ENCODE measurements around the gene KAT2B.

The KAT2B gene

GRCh38 chr3:20101041-20101440 is 60.8 kb downstream of the KAT2B start:
- DNase-seq = no peak

- DNase-seq = no peak
These were observed 63.5 kb downstream of the KAT2B start for GRCh38 chr3:20103731-20104130.

- DNase-seq = no peak
These were observed 64.0 kb downstream of the KAT2B start for GRCh38 chr3:20104167-20104661.

GRCh38 chr3:20105513-20106280 is 65.5 kb downstream of the KAT2B start:
- no peak for DNase-seq

- no peak for DNase-seq
These were observed 67.5 kb downstream of the KAT2B start for GRCh38 chr3:20107722-20108121.

GRCh38 chr3:20108869-20109268 is 68.6 kb downstream of the KAT2B start:
- no peak for DNase-seq

GRCh38 chr3:20110826-20111225 is 70.6 kb downstream of the KAT2B start:
- DNase-seq = no peak

- no peak for DNase-seq
These were observed 71.6 kb downstream of the KAT2B start for GRCh38 chr3:20111836-20112235.

GRCh38 chr3:20121088-20121487 is 80.8 kb downstream of the KAT2B start:
- no peak for DNase-seq

- DNase-seq = no peak
These were observed 82.9 kb downstream of the KAT2B start for GRCh38 chr3:20123131-20123652.

GRCh38 chr3:20125289-20125688 is 85.0 kb downstream of the KAT2B start:
- no peak for DNase-seq

GRCh38 chr3:20125897-20126296 is 85.7 kb downstream of the KAT2B start:
- DNase-seq = no peak

GRCh38 chr3:20128358-20128757 is 88.1 kb downstream of the KAT2B start:
- DNase-seq = no peak

- no peak for DNase-seq
These were observed 89.9 kb downstream of the KAT2B start for GRCh38 chr3:20130106-20130505.

- no peak for DNase-seq
These were observed 96.0 kb downstream of the KAT2B start for GRCh38 chr3:20136231-20136630.

- no peak for DNase-seq
These were observed 97.4 kb downstream of the KAT2B start for GRCh38 chr3:20137647-20138046.

GRCh38 chr3:20140881-20141280 is 100.6 kb downstream of the KAT2B start:
- DNase-seq = no peak

- no peak for DNase-seq
These were observed 101.1 kb downstream of the KAT2B start for GRCh38 chr3:20141316-20141715.

GRCh38 chr3:20141851-20142250 is 101.6 kb downstream of the KAT2B start:
- no peak for DNase-seq

- DNase-seq = no peak
These were observed 102.3 kb downstream of the KAT2B start for GRCh38 chr3:20142517-20142916.

GRCh38 chr3:20143519-20143918 is 103.3 kb downstream of the KAT2B start:
- no peak for DNase-seq

- DNase-seq = no peak
These were observed 105.6 kb downstream of the KAT2B start for GRCh38 chr3:20145874-20146273.

- DNase-seq = no peak
These were observed 106.1 kb downstream of the KAT2B start for GRCh38 chr3:20146301-20146700.

- no peak for DNase-seq
These were observed 107.1 kb downstream of the KAT2B start for GRCh38 chr3:20147361-20147760.

- no peak for DNase-seq
These were observed 108.2 kb downstream of the KAT2B start for GRCh38 chr3:20148466-20148865.
